Testis (tissue), 3 donors: ENCODE measurements around the gene ZFPM1. TPM values are rescaled to one million over a fixed set of nuclear protein-coding genes. Genes with fewer than 3 reads are reported as not detected.
"Not testable (repeated sequence)": the region's sequence is repeated elsewhere in the genome, so short reads cannot be mapped to it uniquely, and the experiment has no call there.

ENCODE experiments used
- DNase-seq: peaks from one replicate; pipeline ENCODE4 v3.0.0-alpha.2; 2019
- H3K27ac ChIP-seq, 2 donors: fragments of 200-600 bp; sonication (generic); one replicate each; pipeline ENCODE4 v1.5.1; 2019
- H3K27me3 ChIP-seq: fragments of 200-600 bp; sonication (generic); one replicate; pipeline ENCODE4 v1.5.1; 2019
- H3K36me3 ChIP-seq: fragments of 200-600 bp; sonication (generic); one replicate; pipeline ENCODE4 v1.5.1; 2017; ENCODE audit warnings: low read depth; ENCODE audit errors: missing control alignments
- H3K4me1 ChIP-seq: fragments of 200-600 bp; sonication (generic); one replicate; pipeline ENCODE4 v1.5.1; 2019
- H3K4me3 ChIP-seq, 2 donors: fragments of 200-600 bp; sonication (generic); one replicate each; pipeline ENCODE4 v1.5.1; 2017 to 2019
- H3K9me3 ChIP-seq: fragments of 200-600 bp; sonication (generic); one replicate; pipeline ENCODE4 v1.5.1; 2017
- POLR2A ChIP-seq: fragments of 450-650 bp; IDR thresholded peaks from one replicate; pipeline ENCODE4 v1.6.1; 2017; ENCODE audit warnings: antibody characterized with exemption, mild to moderate bottlenecking, moderate library complexity
- WGBS, 2 donors: methylation state at CpG; one replicate each; pipeline ENCODE4 v1.1.5; 2018; 5-methylcytosine and 5-hydroxymethylcytosine counted together
- intact Hi-C: fragments of 100-400 bp; cut with DNase I; formaldehyde crosslinking; loops from one replicate; pipeline ENCODE4 v1.15.1; 2023; ENCODE audit warnings: low total_unique reads
- polyA plus RNA-seq: library from polyadenylated mRNA; stranded (reverse); fragments of 350-450 nt; fragmentation: Illumina TruSeq; extraction: RNeasy Lipid Tissue Mini Kit (QIAGEN cat#74804); gene quantifications from one replicate; pipeline ENCODE4 v1.2.3, GENCODE V29; 2014; ENCODE audit warnings: low read depth, low replicate concordance; ENCODE audit not compliant: insufficient read depth
- total RNA-seq, 2 donors: library from RNA; depleted of rRNA; stranded (reverse); fragments of >200 nt; gene quantifications; one replicate each; pipeline ENCODE4 v1.2.3, GENCODE V29; 2016
- TF ChIP-seq, protein P1 (sequence below), 3 experiments: fragments of 450-650 bp in 2 of 3; fragments of 200-600 bp in 1 of 3; sonication (generic) in 1 of 3; IDR thresholded peaks; one replicate each; pipeline ENCODE4 v1.5.1; 2016 to 2019; ENCODE audit warnings: antibody characterized with exemption in 3 of 3, mild to moderate bottlenecking in 2 of 3, moderate library complexity in 1 of 3

Gene ZFPM1
- total and polyA plus RNA-seq, 3 donors from 2014 or later = 12.8 to 25.1 (median 23.9) TPM

DNA sequence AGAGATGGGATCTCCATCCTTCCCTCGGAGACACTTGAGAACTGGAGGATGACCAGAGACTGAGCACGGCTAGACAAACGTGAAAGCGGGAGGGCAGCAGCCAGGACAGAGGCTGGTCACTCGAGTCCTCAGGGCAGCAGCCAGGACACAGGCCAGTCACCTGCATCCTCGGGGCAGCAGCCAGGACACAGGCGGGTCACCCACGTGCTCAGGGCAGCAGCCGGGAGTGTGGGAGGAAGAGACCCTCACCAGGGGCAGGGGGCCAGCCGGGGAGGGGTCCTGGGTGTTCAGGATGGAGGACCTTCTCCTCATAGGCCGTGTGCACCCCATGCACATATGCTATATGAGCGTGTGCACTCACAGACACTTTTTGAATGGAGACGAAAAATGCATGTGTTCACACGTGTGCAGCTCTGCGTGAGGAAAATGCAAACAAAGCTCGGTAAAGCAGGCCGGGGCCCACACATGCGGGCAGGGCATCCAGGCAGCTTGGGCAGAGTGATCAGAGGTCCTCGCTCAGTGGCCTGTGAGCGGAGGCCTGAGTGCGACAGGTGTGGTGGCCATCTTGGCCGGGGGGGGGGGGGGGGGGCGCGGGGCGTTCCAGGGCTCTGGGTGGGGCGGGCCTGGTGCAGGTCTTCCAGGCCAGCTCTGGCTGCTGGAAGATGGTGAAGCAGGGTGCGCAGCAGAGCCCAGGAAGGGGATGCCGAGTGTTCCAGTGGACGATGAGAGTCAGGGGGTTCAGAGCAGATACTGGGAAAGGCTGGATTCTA, 43.6 kb upstream of the ZFPM1 start:
- Histone ChIP-seq H3K4me1 (no peaks in the 10 kb centered on the region), H3K27ac (no peak overlapping the region), H3K9me3 (no peaks in the 10 kb centered on the region), H3K27me3 (no peaks in the 10 kb centered on the region), H3K36me3 (no peaks in the 10 kb centered on the region), H3K4me3 (no peak overlapping the region)
- no peak for DNase-seq
- intact Hi-C loops = no loop called here
- WGBS, 2 donors = 89 to 90% methylated on average over 26 to 28 of the region's 29 CpGs
- TF ChIP-seq, protein P1, sequence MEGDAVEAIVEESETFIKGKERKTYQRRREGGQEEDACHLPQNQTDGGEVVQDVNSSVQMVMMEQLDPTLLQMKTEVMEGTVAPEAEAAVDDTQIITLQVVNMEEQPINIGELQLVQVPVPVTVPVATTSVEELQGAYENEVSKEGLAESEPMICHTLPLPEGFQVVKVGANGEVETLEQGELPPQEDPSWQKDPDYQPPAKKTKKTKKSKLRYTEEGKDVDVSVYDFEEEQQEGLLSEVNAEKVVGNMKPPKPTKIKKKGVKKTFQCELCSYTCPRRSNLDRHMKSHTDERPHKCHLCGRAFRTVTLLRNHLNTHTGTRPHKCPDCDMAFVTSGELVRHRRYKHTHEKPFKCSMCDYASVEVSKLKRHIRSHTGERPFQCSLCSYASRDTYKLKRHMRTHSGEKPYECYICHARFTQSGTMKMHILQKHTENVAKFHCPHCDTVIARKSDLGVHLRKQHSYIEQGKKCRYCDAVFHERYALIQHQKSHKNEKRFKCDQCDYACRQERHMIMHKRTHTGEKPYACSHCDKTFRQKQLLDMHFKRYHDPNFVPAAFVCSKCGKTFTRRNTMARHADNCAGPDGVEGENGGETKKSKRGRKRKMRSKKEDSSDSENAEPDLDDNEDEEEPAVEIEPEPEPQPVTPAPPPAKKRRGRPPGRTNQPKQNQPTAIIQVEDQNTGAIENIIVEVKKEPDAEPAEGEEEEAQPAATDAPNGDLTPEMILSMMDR (IDR thresholded peaks at IDR 0.05) = no peak
- no peak for TF ChIP-seq POLR2A

DNA sequence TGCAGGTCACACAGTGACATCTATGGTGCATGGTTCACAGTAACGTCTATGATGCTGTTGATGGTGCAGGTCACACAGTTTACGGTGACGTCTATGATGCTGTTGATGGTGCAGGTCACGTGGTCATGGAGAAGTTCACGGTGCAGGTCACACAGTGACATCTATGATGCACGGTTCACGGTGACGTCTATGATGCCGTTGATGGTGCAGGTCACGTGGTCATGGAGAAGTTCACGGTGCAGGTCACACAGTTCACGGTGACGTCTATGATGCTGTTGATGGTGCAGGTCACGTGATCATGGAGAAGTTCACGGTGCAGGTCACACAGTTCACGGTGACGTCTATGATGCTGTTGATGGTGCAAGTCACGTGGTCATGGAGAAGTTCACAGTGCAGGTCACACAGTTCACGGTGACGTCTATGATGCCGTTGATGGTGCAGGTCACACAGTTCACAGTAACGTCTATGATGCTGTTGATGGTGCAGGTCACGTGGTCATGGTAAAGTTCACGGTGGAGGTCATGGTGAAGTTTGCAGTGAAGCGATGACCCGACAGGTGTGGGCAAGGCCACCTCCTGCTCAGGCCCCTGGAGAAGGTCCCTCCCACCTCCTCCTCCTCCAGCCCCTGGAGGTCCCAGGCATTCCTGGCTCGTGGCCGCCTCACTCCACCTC, 42.6 kb upstream of the ZFPM1 start:
- not testable (repeated sequence) for DNase-seq, H3K9me3 ChIP-seq

DNA sequence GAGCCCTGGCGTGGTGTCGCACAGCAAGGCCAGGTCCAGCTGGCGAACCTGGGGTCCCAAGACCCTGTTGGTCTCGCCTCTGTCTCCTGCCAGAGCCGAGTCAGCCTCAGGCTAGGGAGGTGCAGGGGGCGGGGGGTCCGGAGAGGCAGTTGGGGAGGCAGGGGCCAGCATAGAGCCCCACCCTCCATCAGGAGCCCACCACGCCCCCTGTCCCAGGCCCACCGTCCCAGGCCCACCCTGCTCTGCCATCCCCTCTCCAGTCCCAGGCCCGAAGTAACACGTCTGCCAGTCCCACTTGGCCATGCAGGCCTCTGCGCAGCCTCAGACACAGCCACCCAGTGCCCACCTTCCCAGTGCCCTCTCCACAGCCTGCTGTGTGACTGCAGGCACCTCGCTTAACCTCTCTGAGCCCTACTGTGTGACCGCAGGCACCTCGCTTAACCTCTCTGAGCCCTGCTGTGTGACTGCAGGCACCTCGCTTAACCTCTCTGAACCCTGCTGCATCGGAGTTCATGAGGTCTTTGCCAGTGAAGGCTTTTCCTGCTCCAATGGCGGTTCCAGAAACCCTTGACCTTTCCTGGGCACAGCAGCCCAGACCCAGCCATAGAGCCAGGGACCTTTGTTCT, 41.0 kb upstream of the ZFPM1 start:
- intact Hi-C loops = no loop called here
- no peaks in the 10 kb centered on the region for H3K4me1 ChIP-seq
- DNase-seq = no peak
- TF ChIP-seq POLR2A = no peak
- TF ChIP-seq, protein P1 (IDR thresholded peaks at IDR 0.05) = no peak
- no peak overlapping the region for H3K27ac ChIP-seq
- H3K9me3 ChIP-seq = no peaks in the 10 kb centered on the region
- H3K4me3 ChIP-seq = no peak overlapping the region
- H3K36me3 ChIP-seq = no peaks in the 10 kb centered on the region
- WGBS, 2 donors = 88 to 96% methylated on average over 10 to 12 of the region's 18 CpGs
- no peaks in the 10 kb centered on the region for H3K27me3 ChIP-seq

More for the DNA sequence above, 42.6 kb upstream of the ZFPM1 start:
- intact Hi-C loops, H3K27me3 ChIP-seq, H3K27ac ChIP-seq, H3K36me3 ChIP-seq, H3K4me1 ChIP-seq, H3K4me3 ChIP-seq: not testable (repeated sequence)
- WGBS, 2 donors = 94 to 95% methylated on average over 25 to 28 of the region's 28 CpGs

DNA sequence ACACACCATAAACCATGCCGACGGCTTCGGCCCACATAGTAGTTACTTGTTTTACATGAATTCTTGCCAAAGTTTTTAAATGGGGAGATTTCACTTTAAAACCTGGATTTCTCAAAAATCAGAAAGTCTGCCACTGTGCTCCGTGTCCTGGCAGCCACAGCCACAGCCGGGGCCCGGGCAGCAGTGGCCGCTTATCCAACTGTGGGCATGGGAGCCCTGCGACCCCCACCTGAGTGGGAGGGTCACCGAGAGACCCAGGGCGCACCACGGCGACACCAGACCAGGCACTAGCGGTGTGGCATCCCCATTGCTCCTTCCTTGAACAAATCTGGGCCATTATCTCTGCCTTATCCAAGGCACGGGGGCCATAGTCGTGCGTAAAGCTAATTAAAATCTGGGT, 40.3 kb upstream of the ZFPM1 start:
- 82 to 87% methylated on average over 16 of the region's 16 CpGs for WGBS, 2 donors
- no peaks in the 10 kb centered on the region for H3K27me3 ChIP-seq
- DNase-seq = no peak
- H3K27ac ChIP-seq = no peak overlapping the region
- H3K9me3 ChIP-seq = no peaks in the 10 kb centered on the region
- no peak overlapping the region for H3K4me3 ChIP-seq
- no peaks in the 10 kb centered on the region for H3K4me1 ChIP-seq
- intact Hi-C loops = no loop called here
- TF ChIP-seq POLR2A = no peak
- TF ChIP-seq, protein P1 (IDR thresholded peaks at IDR 0.05) = no peak
- no peaks in the 10 kb centered on the region for H3K36me3 ChIP-seq

DNA sequence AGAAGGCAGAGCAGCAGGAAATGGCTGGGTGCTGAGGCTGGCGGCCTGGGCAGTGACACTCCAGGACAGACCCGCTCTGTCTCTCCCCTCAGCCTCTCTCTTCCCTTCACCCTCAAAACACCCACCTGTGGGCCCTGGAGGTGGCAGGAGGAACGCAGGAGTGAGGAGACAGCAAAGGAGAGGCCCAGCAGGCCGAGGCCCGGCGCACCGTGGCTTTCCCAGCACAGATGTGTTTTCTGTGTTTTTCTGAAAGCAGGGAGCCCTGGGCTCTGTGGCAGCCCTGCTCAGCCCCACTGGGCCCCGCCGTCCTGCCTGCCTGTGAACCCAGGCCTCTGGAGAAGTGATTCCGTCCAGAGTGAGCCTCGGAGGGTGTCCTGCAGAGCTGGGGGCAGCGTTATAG, 39.8 kb upstream of the ZFPM1 start:
- no peak overlapping the region for H3K27ac ChIP-seq
- H3K36me3 ChIP-seq = no peaks in the 10 kb centered on the region
- WGBS, 2 donors = 82 to 92% methylated on average over 7 to 12 of the region's 12 CpGs
- DNase-seq = no peak
- intact Hi-C loops = no loop called here
- no peaks in the 10 kb centered on the region for H3K9me3 ChIP-seq
- no peaks in the 10 kb centered on the region for H3K27me3 ChIP-seq
- no peaks in the 10 kb centered on the region for H3K4me1 ChIP-seq
- H3K4me3 ChIP-seq = no peak overlapping the region
- TF ChIP-seq, protein P1 (IDR thresholded peaks at IDR 0.05) = no peak
- TF ChIP-seq POLR2A = no peak
